Esophagus squamous epithelium (tissue), 4 donors: Measurements from ENCODE around the gene KLF7.

ENCODE experiments used
- POLR2A ChIP-seq, 4 donors: fragments of 450-650 bp; IDR thresholded peaks; one replicate each; pipeline ENCODE4 v1.6.1; 2017; ENCODE audit warnings: antibody characterized with exemption in 4 of 4, mild to moderate bottlenecking in 4 of 4, moderate library complexity in 3 of 4
- TF ChIP-seq, protein P1 (sequence below), 6 experiments: fragments of 450-650 bp in 4 of 6; fragments of 200-600 bp in 2 of 6; sonication (generic) in 2 of 6; IDR thresholded peaks; one replicate each; pipeline ENCODE4 v1.5.1; 2016 to 2019; ENCODE audit warnings: antibody characterized with exemption in 6 of 6, mild to moderate bottlenecking in 4 of 6, moderate library complexity in 4 of 6

DNA sequence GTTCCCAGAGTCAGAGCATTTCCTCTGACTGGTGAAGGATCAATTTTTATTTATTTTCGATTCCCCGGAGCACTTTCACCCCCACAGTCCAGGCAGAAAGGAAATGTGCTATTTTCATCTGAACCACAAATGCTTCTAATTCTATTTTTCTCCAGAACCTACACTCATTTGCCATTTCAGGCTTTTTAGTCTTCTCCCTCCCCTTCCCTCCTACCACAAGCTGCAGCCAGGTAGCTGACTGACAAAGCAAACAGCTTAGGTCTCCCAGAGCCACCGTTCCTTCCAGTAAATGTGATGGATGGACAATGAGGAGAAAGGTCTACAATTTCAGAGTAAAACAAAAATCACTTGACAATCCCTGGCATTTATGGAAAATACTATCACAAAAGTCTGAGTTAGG is 76.9 kb downstream of the KLF7 start:
- TF ChIP-seq, protein P1, sequence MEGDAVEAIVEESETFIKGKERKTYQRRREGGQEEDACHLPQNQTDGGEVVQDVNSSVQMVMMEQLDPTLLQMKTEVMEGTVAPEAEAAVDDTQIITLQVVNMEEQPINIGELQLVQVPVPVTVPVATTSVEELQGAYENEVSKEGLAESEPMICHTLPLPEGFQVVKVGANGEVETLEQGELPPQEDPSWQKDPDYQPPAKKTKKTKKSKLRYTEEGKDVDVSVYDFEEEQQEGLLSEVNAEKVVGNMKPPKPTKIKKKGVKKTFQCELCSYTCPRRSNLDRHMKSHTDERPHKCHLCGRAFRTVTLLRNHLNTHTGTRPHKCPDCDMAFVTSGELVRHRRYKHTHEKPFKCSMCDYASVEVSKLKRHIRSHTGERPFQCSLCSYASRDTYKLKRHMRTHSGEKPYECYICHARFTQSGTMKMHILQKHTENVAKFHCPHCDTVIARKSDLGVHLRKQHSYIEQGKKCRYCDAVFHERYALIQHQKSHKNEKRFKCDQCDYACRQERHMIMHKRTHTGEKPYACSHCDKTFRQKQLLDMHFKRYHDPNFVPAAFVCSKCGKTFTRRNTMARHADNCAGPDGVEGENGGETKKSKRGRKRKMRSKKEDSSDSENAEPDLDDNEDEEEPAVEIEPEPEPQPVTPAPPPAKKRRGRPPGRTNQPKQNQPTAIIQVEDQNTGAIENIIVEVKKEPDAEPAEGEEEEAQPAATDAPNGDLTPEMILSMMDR (IDR thresholded peaks at IDR 0.05): no peak
- TF ChIP-seq POLR2A (IDR thresholded peaks at IDR 0.05): no peak
